GM21737 (cell line): ENCODE measurements around the gene KRT12.
"Not testable (repeated sequence)": the region's sequence is repeated elsewhere in the genome, so short reads cannot be mapped to it uniquely, and the experiment has no call there.

Experiments
- ATAC-seq: cut with Tn5 transposase; IDR thresholded peaks from one replicate; pipeline ENCODE4 v1.9.1; 2021; ENCODE audit warnings: mild to moderate bottlenecking, moderate library complexity; ENCODE audit not compliant: unreplicated experiment

KRT12 gene

DNA sequence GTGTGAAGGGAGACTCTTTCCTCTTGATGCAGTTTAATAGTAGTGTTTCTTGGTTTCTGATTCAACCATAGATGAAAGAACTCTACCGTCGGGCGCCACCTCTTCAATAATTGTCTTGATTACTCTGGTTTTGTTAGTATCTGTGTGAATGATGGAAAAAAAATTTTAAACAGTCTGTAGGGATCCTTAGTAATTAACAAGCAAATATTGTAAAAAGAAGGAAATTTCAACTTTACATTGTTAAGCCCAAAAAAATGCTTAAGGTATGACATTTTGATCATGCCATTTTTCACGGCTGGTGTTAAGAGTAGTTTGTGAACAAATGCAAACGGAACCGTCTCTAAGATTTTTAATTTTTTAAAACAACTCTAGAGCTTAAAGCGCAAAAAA lies 48.7 kb downstream of the KRT12 start:
- no peak for ATAC-seq

DNA sequence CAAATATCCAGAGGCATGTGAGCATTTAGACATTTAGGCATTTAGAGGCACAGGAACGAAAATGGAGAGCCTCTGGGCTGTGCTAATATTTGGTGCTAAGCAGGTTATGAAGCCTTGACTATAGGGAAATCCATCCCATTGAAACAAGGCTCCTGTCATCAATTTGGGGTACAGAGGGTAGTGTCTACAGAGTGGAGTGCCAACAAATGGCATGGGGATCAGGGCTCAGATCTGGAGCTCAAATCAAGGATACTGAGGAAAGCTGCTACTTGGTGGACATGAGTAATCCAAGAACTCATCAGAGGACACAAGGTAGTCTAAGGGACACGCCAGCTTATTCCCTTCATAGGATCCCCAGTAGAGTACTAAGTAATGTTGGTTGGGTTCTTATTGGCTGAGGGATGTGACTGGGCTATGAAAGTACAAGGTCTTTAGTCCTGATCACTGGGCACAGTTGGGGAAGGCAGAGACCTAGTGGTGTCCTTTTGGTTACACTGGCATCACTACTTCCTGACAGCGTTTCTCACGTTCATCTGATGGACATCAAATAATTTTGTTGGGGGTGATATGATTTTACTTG lies 49.8 kb downstream of the KRT12 start:
- ATAC-seq: no peak

DNA sequence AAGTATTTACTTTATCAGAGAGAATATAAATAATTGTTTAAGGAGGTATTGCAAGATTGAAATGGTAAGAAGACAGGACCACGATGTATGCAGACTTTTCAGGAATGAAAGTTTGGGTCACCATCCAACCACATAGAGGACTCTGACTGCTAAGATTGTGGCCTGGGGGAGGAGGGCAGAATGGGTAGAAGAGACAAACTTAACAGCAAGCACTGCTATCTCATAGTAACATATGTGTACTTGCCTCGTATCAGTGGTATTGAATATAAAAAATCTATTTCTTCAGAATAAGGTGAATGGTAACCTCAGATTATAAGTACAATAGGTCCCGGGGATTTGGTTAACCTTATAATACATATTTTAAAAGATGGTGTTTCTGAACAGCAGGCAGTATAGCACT lies 50.5 kb downstream of the KRT12 start:
- ATAC-seq: no peak

DNA sequence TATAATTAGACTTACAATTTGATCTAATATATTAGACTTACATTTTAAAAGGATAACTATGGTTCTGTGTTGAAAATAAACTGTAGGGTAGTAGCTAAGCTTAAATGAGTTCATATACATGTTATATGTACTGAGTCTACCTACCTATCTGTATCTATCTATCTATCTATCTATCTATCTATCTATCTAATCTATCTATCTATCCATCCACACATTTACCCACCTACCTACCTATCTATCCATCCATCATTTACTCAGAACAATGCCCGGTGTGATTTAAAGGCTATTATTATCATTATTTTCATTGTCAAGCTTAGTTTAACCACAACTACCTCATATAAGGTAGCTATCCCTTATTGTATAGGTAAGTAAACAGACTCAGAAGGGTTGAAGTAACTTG lies 51.6 kb downstream of the KRT12 start:
- ATAC-seq: no peak

DNA sequence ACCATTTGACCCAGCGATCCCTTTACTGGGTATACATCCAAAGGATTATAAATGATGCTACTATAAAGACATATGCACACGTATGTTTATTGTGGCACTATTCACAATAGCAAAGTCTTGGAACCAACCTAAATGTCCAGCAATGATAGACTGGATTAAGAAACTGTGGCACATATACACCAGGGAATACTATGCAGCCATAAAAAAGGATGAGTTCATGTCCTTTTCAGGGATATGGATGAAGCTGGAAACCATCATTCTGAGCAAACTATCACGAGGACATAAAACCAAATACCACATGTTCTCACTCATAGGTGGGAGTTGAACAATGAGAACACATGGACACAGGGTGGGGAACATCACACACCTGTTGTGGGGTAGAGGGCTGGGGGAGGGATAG lies 52.4 kb downstream of the KRT12 start:
- ATAC-seq: not testable (repeated sequence)

DNA sequence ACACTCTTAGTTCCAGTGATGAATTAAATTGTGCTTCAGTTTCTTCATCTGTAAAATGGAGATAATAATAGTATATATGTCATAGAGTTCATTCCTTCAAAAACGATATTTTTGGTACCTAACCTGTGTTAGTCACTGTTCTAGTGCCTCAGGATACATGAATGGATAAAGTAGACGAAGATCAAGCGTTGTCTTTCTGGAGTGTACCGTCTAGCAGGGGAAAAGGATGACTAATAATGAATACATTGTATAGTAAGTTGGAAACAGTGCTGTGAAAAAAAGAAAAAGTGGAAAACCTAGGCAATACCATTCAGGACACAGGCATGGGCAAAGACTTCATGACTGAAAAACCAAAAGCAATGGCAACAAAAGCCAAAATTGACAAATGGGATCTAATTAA lies 53.2 kb downstream of the KRT12 start:
- no peak for ATAC-seq

DNA sequence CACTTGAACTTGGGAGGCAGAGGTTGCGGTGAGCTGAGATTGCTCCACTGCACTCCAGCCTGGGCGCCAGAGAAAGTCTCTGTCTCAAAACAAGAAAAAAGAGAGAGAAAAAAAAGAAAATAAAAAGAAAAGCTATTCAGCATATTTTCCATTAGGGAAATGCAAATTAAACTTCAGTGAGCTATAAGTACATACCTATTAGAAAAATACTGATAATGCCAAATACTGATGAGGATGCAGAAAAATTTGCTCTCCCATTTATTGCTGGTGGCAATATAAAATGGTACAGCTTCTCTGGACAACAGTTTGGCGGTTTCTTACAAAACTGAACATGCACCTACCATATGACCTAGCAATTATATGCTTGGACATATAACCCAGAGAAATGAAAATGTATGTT lies 54.4 kb downstream of the KRT12 start:
- ATAC-seq: no peak
